ENCODE measurements around the gene PCSK2. TPM values are rescaled to one million over a fixed set of nuclear protein-coding genes. Genes with fewer than 3 reads are reported as not detected.

PCSK2 gene
- polyA plus RNA-seq, 3 donors = not detected

- H3K9ac ChIP-seq (ENCODE audit: insufficient read depth, low read length, poor library complexity, severe bottlenecking) = no peak overlapping the region
- H3K4me1 Mint-ChIP-seq = no peaks in the 10 kb centered on the region
- H4K20me1 ChIP-seq (ENCODE audit: insufficient read depth, low read length) = no peaks in the 10 kb centered on the region
- H3K27me3 Mint-ChIP-seq (ENCODE audit: low read depth in 3 of 3) = peaks cover 2 to 5% (median 4%) of the 10 kb centered on the region in 3 donors
- H3K36me3 Mint-ChIP-seq = no peaks in the 10 kb centered on the region
- H3K27ac Mint-ChIP-seq = no peak overlapping the region
- no peak overlapping the region for H3K4me3 Mint-ChIP-seq
- H3K4me1 ChIP-seq (ENCODE audit: control insufficient read depth in 1 of 2, insufficient read depth in 2 of 2, low read length in 2 of 2) = no peaks in the 10 kb centered on the region
- TF ChIP-seq, protein P1, sequence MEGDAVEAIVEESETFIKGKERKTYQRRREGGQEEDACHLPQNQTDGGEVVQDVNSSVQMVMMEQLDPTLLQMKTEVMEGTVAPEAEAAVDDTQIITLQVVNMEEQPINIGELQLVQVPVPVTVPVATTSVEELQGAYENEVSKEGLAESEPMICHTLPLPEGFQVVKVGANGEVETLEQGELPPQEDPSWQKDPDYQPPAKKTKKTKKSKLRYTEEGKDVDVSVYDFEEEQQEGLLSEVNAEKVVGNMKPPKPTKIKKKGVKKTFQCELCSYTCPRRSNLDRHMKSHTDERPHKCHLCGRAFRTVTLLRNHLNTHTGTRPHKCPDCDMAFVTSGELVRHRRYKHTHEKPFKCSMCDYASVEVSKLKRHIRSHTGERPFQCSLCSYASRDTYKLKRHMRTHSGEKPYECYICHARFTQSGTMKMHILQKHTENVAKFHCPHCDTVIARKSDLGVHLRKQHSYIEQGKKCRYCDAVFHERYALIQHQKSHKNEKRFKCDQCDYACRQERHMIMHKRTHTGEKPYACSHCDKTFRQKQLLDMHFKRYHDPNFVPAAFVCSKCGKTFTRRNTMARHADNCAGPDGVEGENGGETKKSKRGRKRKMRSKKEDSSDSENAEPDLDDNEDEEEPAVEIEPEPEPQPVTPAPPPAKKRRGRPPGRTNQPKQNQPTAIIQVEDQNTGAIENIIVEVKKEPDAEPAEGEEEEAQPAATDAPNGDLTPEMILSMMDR (IDR thresholded peaks at IDR 0.05) = no peak
- H3K27me3 ChIP-seq (ENCODE audit: control insufficient read depth in 2 of 2, insufficient read depth in 2 of 2, low read length in 2 of 2) = peaks cover 0 to 4% of the 10 kb centered on the region in 2 donors
- H3K36me3 ChIP-seq (replicated peaks in 1 of 2; ENCODE audit: control insufficient read depth in 1 of 2, insufficient read depth in 2 of 2, low read length in 2 of 2) = no peaks in the 10 kb centered on the region
- no peaks in the 10 kb centered on the region for H3K9me3 ChIP-seq (replicated peaks in 1 of 2; ENCODE audit: control insufficient read depth in 1 of 2, insufficient read depth in 1 of 2, low read length in 2 of 2)
- H3K4me3 ChIP-seq (replicated peaks in 1 of 3; ENCODE audit: low read depth in 2 of 3, low read length in 3 of 3) = no peak overlapping the region
- H3K79me2 ChIP-seq (ENCODE audit: insufficient read depth, low read length) = no peaks in the 10 kb centered on the region
- no peak overlapping the region for H3K4me2 ChIP-seq (replicated peaks; ENCODE audit: extremely low read depth, low read length, poor library complexity, severe bottlenecking)
- WGBS (ENCODE audit: insufficient coverage) = 20% methylated on average over 8 of the region's 8 CpGs
- intact Hi-C loops (cut with micrococcal nuclease) = no loop called here
- peaks cover 0 to 4% (median 2%) of the 10 kb centered on the region in 7 donors for H3K9me3 Mint-ChIP-seq
- no peak overlapping the region for H2AFZ ChIP-seq (ENCODE audit: insufficient read depth, low read depth, low read length, poor library complexity, severe bottlenecking)
- no peak overlapping the region for H3K27ac ChIP-seq (ENCODE audit: low read depth in 1 of 2, low read length in 2 of 2)
- no peak for DNase-seq
Measured at GRCh38 chr20:17202673-17203072, 24.2 kb upstream of the PCSK2 start.

- 100% methylated on average over 1 of the region's 7 CpGs for WGBS (ENCODE audit: insufficient coverage)
Measured at GRCh38 chr20:17205084-17205813, 21.6 kb upstream of the PCSK2 start.

More at GRCh38 chr20:17205084-17205813, 21.6 kb upstream of the PCSK2 start:
- intact Hi-C loops (cut with micrococcal nuclease) = no loop called here
- no peak for DNase-seq
- Mint-ChIP-seq H3K27ac (no peak overlapping the region), H3K4me1 (no peaks in the 10 kb centered on the region), H3K4me3 (no peak overlapping the region), H3K27me3 (ENCODE audit: low read depth in 3 of 3) (peaks cover 0 to 5% (median 4%) of the 10 kb centered on the region in 3 donors), H3K36me3 (no peaks in the 10 kb centered on the region), H3K9me3 (peaks cover 0 to 6% (median 3%) of the 10 kb centered on the region in 7 donors)
- H3K79me2 ChIP-seq (ENCODE audit: insufficient read depth, low read length) = no peaks in the 10 kb centered on the region
- no peaks in the 10 kb centered on the region for H3K4me1 ChIP-seq (ENCODE audit: control insufficient read depth in 1 of 2, insufficient read depth in 2 of 2, low read length in 2 of 2)
- no peaks in the 10 kb centered on the region for H4K20me1 ChIP-seq (ENCODE audit: insufficient read depth, low read length)
- H3K9me3 ChIP-seq (replicated peaks in 1 of 2; ENCODE audit: control insufficient read depth in 1 of 2, insufficient read depth in 1 of 2, low read length in 2 of 2) = peaks cover 0 to 3% of the 10 kb centered on the region in 2 donors
- TF ChIP-seq, protein P1 (IDR thresholded peaks at IDR 0.05) = no peak
- no peak overlapping the region for H2AFZ ChIP-seq (ENCODE audit: insufficient read depth, low read depth, low read length, poor library complexity, severe bottlenecking)
- H3K36me3 ChIP-seq (replicated peaks in 1 of 2; ENCODE audit: control insufficient read depth in 1 of 2, insufficient read depth in 2 of 2, low read length in 2 of 2) = no peaks in the 10 kb centered on the region
- no peak overlapping the region for H3K4me2 ChIP-seq (replicated peaks; ENCODE audit: extremely low read depth, low read length, poor library complexity, severe bottlenecking)
- H3K27ac ChIP-seq (ENCODE audit: low read depth in 1 of 2, low read length in 2 of 2) = no peak overlapping the region
- H3K27me3 ChIP-seq (ENCODE audit: control insufficient read depth in 2 of 2, insufficient read depth in 2 of 2, low read length in 2 of 2) = peaks cover 0 to 4% of the 10 kb centered on the region in 2 donors
- H3K9ac ChIP-seq (ENCODE audit: insufficient read depth, low read length, poor library complexity, severe bottlenecking) = no peak overlapping the region
- H3K4me3 ChIP-seq (replicated peaks in 1 of 3; ENCODE audit: low read depth in 2 of 3, low read length in 3 of 3) = no peak overlapping the region

Data from CD14-positive monocyte (primary cell).